SK-N-SH treated with all-trans-retinoic acid at 6 μM for 48 hours (cell line): ENCODE results near the gene NCK2.

Source experiments
- ATAC-seq: fragments of 200-7000 bp; cut with Tn5 transposase; 3 replicates; pipeline ENCODE4 v1.9.1; 2020; ENCODE audit warnings: mild to moderate bottlenecking, moderate library complexity
- ARNTL ChIP-seq: fragments of 450-650 bp; formaldehyde crosslinking; IDR thresholded peaks from 2 replicates; pipeline ENCODE4 v1.5.0; 2020; ENCODE audit warnings: low read depth, mild to moderate bottlenecking, moderate library complexity, borderline replicate concordance
- CSDC2 ChIP-seq: fragments of 250-450 bp; sonication (Bioruptor Pico); IDR thresholded peaks from 2 replicates; pipeline ENCODE4 v1.5.0; 2020; ENCODE audit warnings: mild to moderate bottlenecking, moderate library complexity
- ESRRG ChIP-seq: fragments of 250-450 bp; sonication (Bioruptor Pico); IDR thresholded peaks from 2 replicates; pipeline ENCODE4 v1.6.1; 2021; ENCODE audit warnings: mild to moderate bottlenecking
- GLIS3 ChIP-seq: fragments of 250-450 bp; sonication (Bioruptor Pico); IDR thresholded peaks from 2 replicates; pipeline ENCODE4 v1.5.0; 2020; ENCODE audit warnings: mild to moderate bottlenecking, moderate library complexity
- OSR1 ChIP-seq: fragments of 250-450 bp; sonication (Bioruptor Pico); IDR thresholded peaks from 2 replicates; pipeline ENCODE4 v1.8.0; 2022; ENCODE audit warnings: moderate library complexity, mild to moderate bottlenecking, inconsistent platforms
- PPARA ChIP-seq: fragments of 250-450 bp; sonication (Bioruptor Pico); IDR thresholded peaks from 2 replicates; pipeline ENCODE4 v1.5.0; 2020; ENCODE audit warnings: mild to moderate bottlenecking, borderline replicate concordance
- RARB ChIP-seq: fragments of 250-450 bp; sonication (Bioruptor Pico); IDR thresholded peaks from 2 replicates; pipeline ENCODE4 v1.8.0; 2021; ENCODE audit warnings: mild to moderate bottlenecking, moderate library complexity
- SNAI2 ChIP-seq: fragments of 250-450 bp; sonication (Bioruptor Pico); IDR thresholded peaks from 2 replicates; pipeline ENCODE4 v1.5.0; 2020; ENCODE audit warnings: mild to moderate bottlenecking, moderate library complexity
- TCF4 ChIP-seq: fragments of 250-450 bp; sonication (Bioruptor Pico); IDR thresholded peaks from 2 replicates; pipeline ENCODE4 v1.8.0; 2021; ENCODE audit warnings: mild to moderate bottlenecking, moderate library complexity, borderline replicate concordance
- TOX ChIP-seq: fragments of 250-450 bp; sonication (Bioruptor Pico); IDR thresholded peaks from 2 replicates; pipeline ENCODE4 v1.8.0; 2021; ENCODE audit warnings: mild to moderate bottlenecking, moderate library complexity, borderline replicate concordance
- ZC3H10 ChIP-seq: fragments of 250-450 bp; sonication (Bioruptor Pico); IDR thresholded peaks from 2 replicates; pipeline ENCODE4 v1.5.1; 2021; ENCODE audit warnings: mild to moderate bottlenecking, moderate library complexity
- ZFP3 ChIP-seq: fragments of 250-450 bp; sonication (Bioruptor Pico); IDR thresholded peaks from 2 replicates; pipeline ENCODE4 v1.5.0; 2020; ENCODE audit warnings: mild to moderate bottlenecking, moderate library complexity
- ZFP30 ChIP-seq: fragments of 450-650 bp; formaldehyde crosslinking; IDR thresholded peaks from 2 replicates; pipeline ENCODE4 v1.5.0; 2022; ENCODE audit warnings: mild to moderate bottlenecking, moderate library complexity
- ZNF565 ChIP-seq: fragments of 450-650 bp; formaldehyde crosslinking; conservative IDR thresholded peaks from 2 replicates; pipeline ENCODE4 v1.5.0; 2020; ENCODE audit warnings: low read depth, mild to moderate bottlenecking, moderate library complexity
- ZNF70 ChIP-seq: fragments of 450-650 bp; formaldehyde crosslinking; IDR thresholded peaks from 2 replicates; pipeline ENCODE4 v1.5.0; 2020; ENCODE audit warnings: mild to moderate bottlenecking, moderate library complexity
- ZNF8 ChIP-seq: fragments of 450-650 bp; formaldehyde crosslinking; IDR thresholded peaks from 2 replicates; pipeline ENCODE4 v1.5.0; 2020; ENCODE audit warnings: mild to moderate bottlenecking, moderate library complexity
- TF ChIP-seq, protein P1 (sequence below): fragments of 250-450 bp; sonication (Bioruptor Pico); IDR thresholded peaks from 2 replicates; pipeline ENCODE4 v1.8.0; 2021; ENCODE audit warnings: low read depth, mild to moderate bottlenecking, moderate library complexity, borderline replicate concordance
- TF ChIP-seq, protein P2 (sequence below): fragments of 250-450 bp; sonication (Bioruptor Pico); IDR thresholded peaks from 2 replicates; pipeline ENCODE4 v1.5.1; 2021; ENCODE audit warnings: mild to moderate bottlenecking, moderate library complexity
- TF ChIP-seq, protein P3 (sequence below): fragments of 250-450 bp; sonication (Bioruptor Pico); IDR thresholded peaks from 2 replicates; pipeline ENCODE4 v1.5.1; 2020; ENCODE audit warnings: low read depth, mild to moderate bottlenecking, moderate library complexity

NCK2 gene

DNA sequence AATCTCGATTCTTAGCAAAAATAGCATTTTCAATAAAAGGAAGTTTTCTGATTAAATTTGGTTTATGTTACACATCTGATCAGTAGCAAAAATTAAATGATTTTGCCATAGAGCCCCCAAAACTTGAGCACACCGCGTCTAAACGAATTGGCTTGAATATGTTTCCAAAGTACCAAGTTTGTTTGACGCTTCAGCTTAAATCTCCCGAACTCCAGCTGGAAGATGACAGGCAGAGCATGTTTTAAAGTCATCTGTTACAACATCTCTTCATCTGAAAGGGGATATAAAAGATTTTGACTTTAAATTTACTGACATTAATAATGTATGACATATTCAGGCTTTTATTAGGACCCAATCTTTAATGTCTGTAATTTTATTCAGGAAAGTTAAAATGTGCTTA lies 129.8 kb downstream of the NCK2 start:
- TF ChIP-seq, protein P1, sequence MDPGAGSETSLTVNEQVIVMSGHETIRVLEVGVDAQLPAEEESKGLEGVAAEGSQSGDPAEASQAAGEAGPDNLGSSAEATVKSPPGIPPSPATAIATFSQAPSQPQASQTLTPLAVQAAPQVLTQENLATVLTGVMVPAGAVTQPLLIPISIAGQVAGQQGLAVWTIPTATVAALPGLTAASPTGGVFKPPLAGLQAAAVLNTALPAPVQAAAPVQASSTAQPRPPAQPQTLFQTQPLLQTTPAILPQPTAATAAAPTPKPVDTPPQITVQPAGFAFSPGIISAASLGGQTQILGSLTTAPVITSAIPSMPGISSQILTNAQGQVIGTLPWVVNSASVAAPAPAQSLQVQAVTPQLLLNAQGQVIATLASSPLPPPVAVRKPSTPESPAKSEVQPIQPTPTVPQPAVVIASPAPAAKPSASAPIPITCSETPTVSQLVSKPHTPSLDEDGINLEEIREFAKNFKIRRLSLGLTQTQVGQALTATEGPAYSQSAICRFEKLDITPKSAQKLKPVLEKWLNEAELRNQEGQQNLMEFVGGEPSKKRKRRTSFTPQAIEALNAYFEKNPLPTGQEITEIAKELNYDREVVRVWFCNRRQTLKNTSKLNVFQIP (CRISPR knock-in tag): no peak
- TF ChIP-seq, protein P2, sequence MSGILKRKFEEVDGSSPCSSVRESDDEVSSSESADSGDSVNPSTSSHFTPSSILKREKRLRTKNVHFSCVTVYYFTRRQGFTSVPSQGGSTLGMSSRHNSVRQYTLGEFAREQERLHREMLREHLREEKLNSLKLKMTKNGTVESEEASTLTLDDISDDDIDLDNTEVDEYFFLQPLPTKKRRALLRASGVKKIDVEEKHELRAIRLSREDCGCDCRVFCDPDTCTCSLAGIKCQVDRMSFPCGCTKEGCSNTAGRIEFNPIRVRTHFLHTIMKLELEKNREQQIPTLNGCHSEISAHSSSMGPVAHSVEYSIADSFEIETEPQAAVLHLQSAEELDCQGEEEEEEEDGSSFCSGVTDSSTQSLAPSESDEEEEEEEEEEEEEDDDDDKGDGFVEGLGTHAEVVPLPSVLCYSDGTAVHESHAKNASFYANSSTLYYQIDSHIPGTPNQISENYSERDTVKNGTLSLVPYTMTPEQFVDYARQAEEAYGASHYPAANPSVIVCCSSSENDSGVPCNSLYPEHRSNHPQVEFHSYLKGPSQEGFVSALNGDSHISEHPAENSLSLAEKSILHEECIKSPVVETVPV: no peak
- TF ChIP-seq GLIS3 (CRISPR knock-in tag) (no peak), CSDC2 (CRISPR knock-in tag) (no peak), TOX (no peak), SNAI2 (CRISPR knock-in tag) (no peak), ZC3H10 (CRISPR knock-in tag) (no peak)
- ATAC-seq: no peak

DNA sequence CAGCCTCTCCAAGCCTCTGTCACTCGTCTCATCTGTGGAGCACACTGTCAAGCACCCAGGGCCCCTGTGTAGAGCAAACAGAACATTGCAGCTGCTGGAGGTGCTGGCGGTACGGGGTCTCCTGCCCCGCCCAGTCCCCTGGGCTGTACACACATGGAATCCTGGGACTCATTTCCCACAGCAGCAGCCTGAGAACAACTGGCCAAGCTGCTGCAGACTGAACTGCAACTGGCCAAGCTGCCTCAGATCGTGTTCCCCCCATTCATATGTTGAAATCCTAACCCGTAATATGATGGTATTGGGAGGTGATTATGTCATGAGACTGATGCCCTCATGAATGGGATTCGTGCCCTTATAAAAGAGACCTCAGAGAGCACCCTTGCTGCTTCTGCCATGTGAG lies 130.5 kb downstream of the NCK2 start:
- no peak for ATAC-seq

DNA sequence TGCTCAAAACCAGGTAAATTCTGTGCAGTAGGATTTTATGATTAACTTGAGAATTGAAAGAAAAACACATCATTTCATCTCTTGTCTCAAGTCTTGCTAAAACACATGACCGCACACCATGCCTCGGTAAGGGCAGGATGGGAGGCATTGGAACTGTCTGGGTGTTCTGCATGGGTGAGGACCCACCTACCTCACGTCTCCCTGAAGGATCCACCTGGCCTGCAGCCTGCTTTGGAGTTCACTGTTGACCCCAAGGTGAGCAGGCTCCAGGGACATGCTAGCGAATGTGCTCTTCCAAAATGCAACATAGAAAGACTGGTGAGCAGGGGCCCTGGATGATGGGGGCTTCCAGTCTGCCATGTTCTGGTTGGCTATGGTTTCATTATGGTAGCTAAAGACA lies 131.5 kb downstream of the NCK2 start:
- ATAC-seq: no peak
- TF ChIP-seq GLIS3 (CRISPR knock-in tag) (no peak), ZNF8 (CRISPR knock-in tag) (no peak)

More for the DNA sequence above, 130.5 kb downstream of the NCK2 start:
- no peak for TF ChIP-seq CSDC2 (CRISPR knock-in tag)
- TF ChIP-seq SNAI2 (CRISPR knock-in tag): no peak
- TF ChIP-seq ZNF565 (CRISPR knock-in tag): no peak
- TF ChIP-seq, protein P2: no peak
- TF ChIP-seq ZFP30 (CRISPR knock-in tag): no peak
- no peak for TF ChIP-seq RARB (CRISPR knock-in tag)
- no peak for TF ChIP-seq ZNF8 (CRISPR knock-in tag)
- no peak for TF ChIP-seq ZFP3 (CRISPR knock-in tag)
- TF ChIP-seq OSR1 (CRISPR knock-in tag): no peak
- TF ChIP-seq ESRRG (CRISPR knock-in tag): no peak
- TF ChIP-seq, protein P1 (CRISPR knock-in tag): no peak

DNA sequence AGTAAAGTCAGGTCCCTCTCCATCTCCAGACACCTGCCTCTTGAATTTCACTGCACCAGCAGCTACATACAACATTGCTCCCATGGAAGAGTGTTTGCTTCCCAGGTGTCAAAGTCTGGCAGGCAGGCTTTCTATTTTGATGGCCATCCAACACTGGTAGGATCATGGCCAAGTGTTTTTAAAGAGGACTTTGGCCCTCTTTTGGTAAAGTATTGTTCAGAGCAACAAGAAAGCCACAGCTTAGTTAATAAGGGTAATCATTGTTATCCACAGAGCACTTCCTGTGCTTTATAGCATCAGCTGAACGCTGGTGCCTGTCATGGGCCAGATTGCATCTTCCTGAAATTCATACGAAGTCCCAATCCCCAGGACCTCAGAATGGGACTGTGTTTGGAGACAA lies 133.2 kb downstream of the NCK2 start:
- no peak for TF ChIP-seq TCF4 (CRISPR knock-in tag)
- no peak for TF ChIP-seq ZNF565 (CRISPR knock-in tag)
- no peak for TF ChIP-seq SNAI2 (CRISPR knock-in tag)

DNA sequence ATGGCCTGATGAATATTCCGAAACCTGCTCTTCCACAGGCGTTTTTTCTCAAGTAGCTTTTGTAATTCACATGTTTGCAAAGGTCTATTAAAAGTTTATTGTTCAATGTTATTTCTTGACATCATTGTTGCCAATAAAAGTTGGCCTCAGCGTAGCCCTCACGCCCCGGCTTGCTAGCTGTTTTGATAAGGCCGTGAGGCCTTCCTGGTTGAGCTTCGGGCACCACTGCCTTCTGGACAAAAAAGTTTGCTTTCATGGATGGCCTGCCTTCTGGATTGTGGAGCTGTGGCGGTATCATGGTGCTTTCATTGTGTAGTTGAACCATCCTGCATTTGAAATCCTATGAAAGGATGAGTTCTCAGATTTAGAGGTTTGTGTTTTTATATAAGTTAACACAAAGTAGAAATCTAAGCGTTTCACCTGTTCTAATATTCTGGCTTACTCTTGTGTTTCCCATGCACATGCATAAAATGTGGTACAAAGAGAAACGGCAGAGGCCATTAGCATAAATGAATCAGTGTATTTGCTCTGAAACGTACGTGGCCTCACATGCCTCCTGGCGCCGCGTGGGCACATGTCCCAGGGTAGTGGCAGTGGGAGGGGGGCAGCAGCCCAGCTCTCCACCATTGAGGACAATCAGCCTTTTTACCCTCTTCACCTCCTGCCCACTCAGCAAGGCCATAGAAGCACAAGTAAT lies 134.5 kb downstream of the NCK2 start:
- no peak for ATAC-seq
- no peak for TF ChIP-seq ZNF70 (CRISPR knock-in tag)
- TF ChIP-seq SNAI2 (CRISPR knock-in tag): no peak
- no peak for TF ChIP-seq ZNF8 (CRISPR knock-in tag)
- TF ChIP-seq, protein P3, sequence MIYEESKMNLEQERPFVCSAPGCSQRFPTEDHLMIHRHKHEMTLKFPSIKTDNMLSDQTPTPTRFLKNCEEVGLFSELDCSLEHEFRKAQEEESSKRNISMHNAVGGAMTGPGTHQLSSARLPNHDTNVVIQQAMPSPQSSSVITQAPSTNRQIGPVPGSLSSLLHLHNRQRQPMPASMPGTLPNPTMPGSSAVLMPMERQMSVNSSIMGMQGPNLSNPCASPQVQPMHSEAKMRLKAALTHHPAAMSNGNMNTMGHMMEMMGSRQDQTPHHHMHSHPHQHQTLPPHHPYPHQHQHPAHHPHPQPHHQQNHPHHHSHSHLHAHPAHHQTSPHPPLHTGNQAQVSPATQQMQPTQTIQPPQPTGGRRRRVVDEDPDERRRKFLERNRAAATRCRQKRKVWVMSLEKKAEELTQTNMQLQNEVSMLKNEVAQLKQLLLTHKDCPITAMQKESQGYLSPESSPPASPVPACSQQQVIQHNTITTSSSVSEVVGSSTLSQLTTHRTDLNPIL (CRISPR knock-in tag): no peak
- no peak for TF ChIP-seq TOX
- no peak for TF ChIP-seq GLIS3 (CRISPR knock-in tag)
- TF ChIP-seq RARB (CRISPR knock-in tag): no peak
- TF ChIP-seq, protein P1 (CRISPR knock-in tag): no peak
- TF ChIP-seq ZNF565 (CRISPR knock-in tag): no peak
- TF ChIP-seq TCF4 (CRISPR knock-in tag): no peak
- TF ChIP-seq ZC3H10 (CRISPR knock-in tag): no peak
- TF ChIP-seq OSR1 (CRISPR knock-in tag): no peak
- no peak for TF ChIP-seq ARNTL
- TF ChIP-seq, protein P2: no peak
- no peak for TF ChIP-seq PPARA

More for the DNA sequence above, 133.2 kb downstream of the NCK2 start:
- no peak for ATAC-seq
